ENCODE results near the gene MTA3.

- TF ChIP-seq EP300 (IDR thresholded peaks at IDR 0.05; ENCODE audit: borderline replicate concordance): no peak
- TF ChIP-seq REST (IDR thresholded peaks at IDR 0.05; ENCODE audit: low read depth): no peak
- TF ChIP-seq ZBTB7A (IDR thresholded peaks at IDR 0.05; ENCODE audit: low read depth): no peak
- no peak for TF ChIP-seq YY1 (IDR thresholded peaks at IDR 0.05; ENCODE audit: low read depth)
- no peak for TF ChIP-seq MAX (IDR thresholded peaks at IDR 0.05)
- TF ChIP-seq CEBPB (IDR thresholded peaks at IDR 0.05): no peak
- no peak for TF ChIP-seq CREB1 (IDR thresholded peaks at IDR 0.05; ENCODE audit: low read depth)
- no peak for TF ChIP-seq TAF1 (IDR thresholded peaks at IDR 0.05; ENCODE audit: low read depth)
- TF ChIP-seq FOXM1 (IDR thresholded peaks at IDR 0.05; ENCODE audit: borderline replicate concordance, low read depth): no peak
- no peak for TF ChIP-seq RAD21 (IDR thresholded peaks at IDR 0.05; ENCODE audit: low read depth)
These were observed 36.0 kb upstream of the MTA3 start for GRCh38 chr2:42532397-42532796.
